ENCODE results near the gene ACSS1.

Gene ACSS1

GRCh38 chr20:25035921-25036320 lies 22.0 kb downstream of the ACSS1 start:
- TF ChIP-seq CREB5 (CRISPR knock-in tag; IDR thresholded peaks at IDR 0.05; ENCODE audit: low read depth) (no peak), ZNF8 (CRISPR knock-in tag; IDR thresholded peaks at IDR 0.05) (no peak), ARNTL (CRISPR knock-in tag; IDR thresholded peaks at IDR 0.05; ENCODE audit: borderline replicate concordance, low read depth) (no peak)
- no peak for ATAC-seq

GRCh38 chr20:25033924-25034300 lies 24.0 kb downstream of the ACSS1 start:
- ATAC-seq: no peak
- TF ChIP-seq OSR1 (CRISPR knock-in tag; IDR thresholded peaks at IDR 0.05): no peak
- TF ChIP-seq CSDC2 (CRISPR knock-in tag; IDR thresholded peaks at IDR 0.05): no peak
- TF ChIP-seq SNAI2 (CRISPR knock-in tag; IDR thresholded peaks at IDR 0.05): no peak
- TF ChIP-seq ZFP3 (CRISPR knock-in tag; IDR thresholded peaks at IDR 0.05): no peak
- no peak for TF ChIP-seq GLIS3 (CRISPR knock-in tag; IDR thresholded peaks at IDR 0.05)
- no peak for TF ChIP-seq CREB5 (CRISPR knock-in tag; IDR thresholded peaks at IDR 0.05; ENCODE audit: low read depth)
- TF ChIP-seq ESRRG (CRISPR knock-in tag; IDR thresholded peaks at IDR 0.05): no peak

- no peak; the same call in 2 of the 3 replicates for ATAC-seq
- TF ChIP-seq POU6F1 (CRISPR knock-in tag; IDR thresholded peaks at IDR 0.05; ENCODE audit: borderline replicate concordance, low read depth) (no peak), RARB (CRISPR knock-in tag; IDR thresholded peaks at IDR 0.05) (no peak), TCF4 (CRISPR knock-in tag; IDR thresholded peaks at IDR 0.05; ENCODE audit: borderline replicate concordance) (no peak), ZC3H10 (CRISPR knock-in tag; IDR thresholded peaks at IDR 0.05) (no peak), ZNF70 (CRISPR knock-in tag; IDR thresholded peaks at IDR 0.05) (no peak), PATZ1 (CRISPR knock-in tag; IDR thresholded peaks at IDR 0.05; ENCODE audit: borderline replicate concordance) (no peak), ZFP30 (CRISPR knock-in tag; IDR thresholded peaks at IDR 0.05) (no peak), TSHZ2 (CRISPR knock-in tag; IDR thresholded peaks at IDR 0.05) (no peak), ZNF565 (CRISPR knock-in tag; conservative IDR thresholded peaks at IDR 0.05; ENCODE audit: low read depth) (no peak), GLIS3 (CRISPR knock-in tag; IDR thresholded peaks at IDR 0.05) (no peak), ESRRG (CRISPR knock-in tag; IDR thresholded peaks at IDR 0.05) (no peak)
Observed at GRCh38 chr20:25033265-25033923, 24.5 kb downstream of the ACSS1 start.

GRCh38 chr20:25032478-25033264 lies 25.3 kb downstream of the ACSS1 start:
- no peak for ATAC-seq
- TF ChIP-seq ZFP3 (CRISPR knock-in tag; IDR thresholded peaks at IDR 0.05) (no peak), PATZ1 (CRISPR knock-in tag; IDR thresholded peaks at IDR 0.05; ENCODE audit: borderline replicate concordance) (no peak), TSHZ2 (CRISPR knock-in tag; IDR thresholded peaks at IDR 0.05) (no peak), BACH2 (CRISPR knock-in tag; IDR thresholded peaks at IDR 0.05; ENCODE audit: borderline replicate concordance) (no peak), TOX (CRISPR knock-in tag; IDR thresholded peaks at IDR 0.05; ENCODE audit: borderline replicate concordance) (no peak), ZNF8 (CRISPR knock-in tag; IDR thresholded peaks at IDR 0.05) (no peak)

All from SK-N-SH treated with all-trans-retinoic acid at 6 μM for 48 hours (cell line).